Ecto neural progenitor cell (in vitro differentiated cells): Measurements from ENCODE around the gene PSMB9.

Source experiments
- DNase-seq: peaks from one replicate; pipeline ENCODE4 v3.0.0-alpha.2; 2018; ENCODE audit warnings: low spot score

The PSMB9 gene

GRCh38 chr6:32839356-32839755, 14.6 kb upstream of the PSMB9 start:
- DNase-seq, result no peak

- no peak for DNase-seq
Observed at GRCh38 chr6:32840604-32841246, 13.3 kb upstream of the PSMB9 start.

GRCh38 chr6:32842021-32842650, 11.9 kb upstream of the PSMB9 start:
- DNase-seq, result no peak

- DNase-seq, result no peak
Observed at GRCh38 chr6:32842690-32843089, 11.3 kb upstream of the PSMB9 start.

- DNase-seq, result no peak
Observed at GRCh38 chr6:32843331-32843978, 10.5 kb upstream of the PSMB9 start.

- peak; percentile 92 for DNase-seq
Observed at GRCh38 chr6:32843979-32844838, 9.8 kb upstream of the PSMB9 start, which contains the start of gene PSMB8. Gene PSMB8 (minus strand): TSS chr6:32844047. CDS start chr6:32843996, 51 bp downstream.

DNA sequence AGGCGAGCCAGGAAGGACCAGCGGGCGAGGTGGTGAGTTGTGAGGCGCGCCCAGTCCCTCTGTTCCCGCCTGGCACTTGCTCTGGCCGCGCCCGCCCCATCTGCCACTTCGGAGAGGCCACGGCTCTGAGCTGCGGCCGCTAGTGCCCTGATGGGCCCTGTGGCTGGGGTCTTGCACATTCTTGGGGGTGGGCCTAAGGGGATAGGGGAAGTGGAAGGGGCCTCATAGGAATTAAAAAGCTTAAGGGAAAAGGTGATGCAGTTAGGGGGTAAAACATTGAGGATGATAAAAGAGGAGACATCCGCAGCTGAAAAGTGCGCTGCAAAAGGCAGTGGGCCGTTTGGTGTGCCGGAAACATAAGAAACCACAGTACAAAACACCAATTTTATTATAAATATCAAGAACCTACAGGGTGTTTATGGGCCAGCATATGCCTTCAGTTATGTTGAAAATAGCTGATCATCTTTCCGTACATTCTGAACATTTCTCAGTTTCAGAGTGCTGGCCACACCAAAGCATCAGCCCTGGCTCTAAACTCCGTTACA, 9.1 kb upstream of the PSMB9 start:
- DNase-seq, result no peak

DNA sequence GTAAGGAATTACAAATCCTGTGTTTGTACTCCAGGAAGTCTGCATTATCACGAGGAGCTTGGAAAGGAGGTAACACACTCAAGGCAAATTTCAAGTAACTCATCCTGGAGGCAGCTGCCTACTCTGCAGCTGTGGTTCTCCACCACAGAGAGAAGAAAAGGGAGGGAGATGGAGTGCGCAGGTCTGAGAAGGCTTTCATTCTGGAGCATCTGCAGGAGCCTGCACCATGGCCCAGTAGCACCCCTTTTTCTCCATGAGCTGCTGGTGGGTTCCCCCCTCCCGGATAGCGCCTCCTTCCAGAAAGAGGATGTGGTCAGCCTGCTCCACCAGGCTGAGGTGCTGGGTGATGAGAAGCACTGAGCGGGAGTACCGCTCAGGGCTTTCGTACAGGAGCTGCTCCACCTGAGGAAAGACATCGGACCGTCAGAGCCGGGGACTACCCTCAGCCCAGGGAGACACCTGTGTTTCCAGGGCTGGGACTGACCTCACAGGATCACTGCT, 8.6 kb upstream of the PSMB9 start:
- DNase-seq, result no peak

- no peak for DNase-seq
Observed at GRCh38 chr6:32847004-32847403, 7.0 kb upstream of the PSMB9 start.

GRCh38 chr6:32847795-32848194, 6.2 kb upstream of the PSMB9 start:
- DNase-seq, result no peak

- DNase-seq, result no peak
Observed at GRCh38 chr6:32849126-32849525, 4.9 kb upstream of the PSMB9 start.

- DNase-seq, result no peak
Observed at GRCh38 chr6:32851025-32851424, 3.0 kb upstream of the PSMB9 start.

GRCh38 chr6:32852018-32852843, 1.8 kb upstream of the PSMB9 start:
- DNase-seq, result no peak

DNA sequence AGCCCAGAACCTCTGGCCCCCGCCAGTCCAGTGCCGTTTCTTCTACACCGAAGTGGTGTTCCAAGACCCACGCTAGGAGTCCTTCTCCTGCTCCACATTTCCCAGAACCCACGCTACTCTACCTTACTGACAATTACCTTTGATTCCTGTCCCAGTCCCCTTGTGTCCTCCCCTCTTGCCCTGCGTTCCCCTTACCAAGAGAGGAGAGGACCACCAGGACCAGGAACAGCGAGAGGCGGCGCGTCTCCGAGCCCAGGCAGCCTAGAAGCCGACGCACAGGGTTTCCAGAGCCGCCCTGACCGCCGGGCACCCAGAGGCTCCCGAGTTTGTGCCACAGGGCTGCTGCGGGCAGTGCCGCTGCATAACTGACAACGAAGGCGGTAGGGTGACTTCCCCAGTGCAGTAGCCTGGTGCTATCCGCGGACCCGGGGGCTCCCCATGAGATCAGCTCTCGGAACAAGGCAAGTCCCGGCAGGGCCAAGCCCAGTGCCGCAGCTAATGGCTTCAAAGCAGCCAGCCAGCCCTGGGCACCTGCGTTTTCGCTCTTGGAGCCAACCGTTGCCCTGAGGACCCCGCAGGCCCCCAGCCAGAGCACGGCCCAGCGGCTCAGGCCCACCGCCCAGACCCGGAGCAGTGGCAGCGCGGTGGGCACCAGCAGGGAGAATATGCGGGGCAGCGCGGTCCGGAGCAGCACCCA, 1.0 kb upstream of the PSMB9 start:
- DNase-seq, result peak; percentile 61

GRCh38 chr6:32854376-32855178, 585 bp downstream of the PSMB9 start:
- no peak for DNase-seq

DNA sequence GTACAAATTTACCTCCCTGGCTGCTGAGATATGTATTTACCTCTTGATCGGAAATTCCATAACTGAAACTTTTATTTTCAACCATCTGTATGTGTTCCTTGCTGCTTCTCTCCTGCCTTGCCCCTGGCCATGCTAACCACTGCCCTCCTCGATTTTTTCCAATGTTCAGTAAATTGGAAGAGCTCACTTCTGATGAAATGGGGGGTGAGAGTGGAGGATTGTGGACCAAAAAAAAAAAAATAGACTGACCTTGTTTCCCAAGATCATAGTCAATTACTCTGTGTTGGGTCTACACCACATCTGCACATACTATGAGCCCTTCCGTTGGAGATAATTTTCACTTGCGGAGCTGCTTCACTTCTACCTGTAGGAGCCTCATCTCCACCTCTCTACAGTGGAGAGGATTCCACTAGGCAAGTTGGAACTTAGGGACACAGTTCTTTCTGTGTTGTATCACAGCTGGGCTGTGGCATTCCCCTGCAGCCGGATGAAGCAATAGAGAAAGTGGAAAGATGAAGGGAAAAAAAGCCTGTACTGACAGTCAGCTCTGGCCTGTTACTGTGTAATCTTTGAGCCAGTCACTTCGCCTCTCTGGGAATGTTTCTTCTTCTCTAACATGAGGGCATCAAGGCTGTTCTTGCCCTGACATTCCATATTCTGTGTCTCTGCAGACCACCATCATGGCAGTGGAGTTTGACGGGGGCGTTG, 1.6 kb downstream of the PSMB9 start:
- DNase-seq, result no peak

- DNase-seq, result no peak
Observed at GRCh38 chr6:32857156-32857891, 3.3 kb downstream of the PSMB9 start.

DNA sequence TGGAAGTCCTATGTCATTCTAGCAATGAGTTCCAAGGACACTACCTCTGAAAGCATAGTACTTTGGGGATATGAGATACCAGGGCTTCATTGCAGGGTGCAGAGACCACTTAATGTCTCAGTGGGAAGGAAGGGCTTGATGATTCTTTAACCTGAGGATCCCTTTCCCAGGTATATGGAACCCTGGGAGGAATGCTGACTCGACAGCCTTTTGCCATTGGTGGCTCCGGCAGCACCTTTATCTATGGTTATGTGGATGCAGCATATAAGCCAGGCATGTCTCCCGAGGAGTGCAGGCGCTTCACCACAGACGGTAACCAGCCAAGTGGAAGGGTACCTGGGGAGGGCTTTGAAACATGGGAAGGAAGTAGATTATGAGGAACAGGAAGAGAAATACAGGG, 4.2 kb downstream of the PSMB9 start:
- no peak for DNase-seq
